A673 (cell line): ENCODE data around the gene ARHGAP24. TPM values are rescaled to one million over a fixed set of nuclear protein-coding genes. Genes with fewer than 3 reads are reported as not detected.

Experiments
- BruUV-seq: library from RNA; stranded (reverse); fragments of 400-500 nt; replicated peaks from 2 replicates; lab custom pipeline; 2021; lab: Mats Ljungman, UMichigan
- CTCF ChIA-PET: fragments of 300-600 bp; sonication (Branson Sonifier 250); formaldehyde crosslinking; loops from one replicate; lab custom pipeline; 2022; ENCODE audit warnings: antibody characterized with exemption; lab: Charles Lee
- POLR2A ChIA-PET: fragments of 300-600 bp; sonication (Branson Sonifier 250); formaldehyde crosslinking; loops from one replicate; lab custom pipeline; 2022; ENCODE audit warnings: antibody characterized with exemption; ENCODE audit not compliant: low non-redundant PET; lab: Charles Lee
- DNase-seq: peaks from one replicate; pipeline ENCODE4 v3.0.0-alpha.2; 2015; ENCODE audit warnings: low spot score
- H3K27ac ChIP-seq: fragments of 200-600 bp; sonication (generic); 2 replicates; pipeline ENCODE4 v1.5.1; 2016; ENCODE audit warnings: mixed run types, low read depth, mild to moderate bottlenecking, mixed read lengths, antibody characterized with exemption, low read length; ENCODE audit not compliant: poor library complexity, severe bottlenecking
- H3K27me3 ChIP-seq: fragments of 200-600 bp; sonication (generic); replicated peaks from 2 replicates; pipeline ENCODE4 v1.6.1; 2017; ENCODE audit warnings: mixed run types, low read depth, mild to moderate bottlenecking, mixed read lengths, antibody characterized with exemption, low read length; ENCODE audit not compliant: insufficient read depth, poor library complexity
- H3K36me3 ChIP-seq: fragments of 200-600 bp; sonication (generic); 2 replicates; pipeline ENCODE4 v1.6.1; 2016; ENCODE audit warnings: mixed run types, mild to moderate bottlenecking, mixed read lengths, antibody characterized with exemption, low read length; ENCODE audit not compliant: insufficient read depth, poor library complexity, severe bottlenecking
- H3K4me1 ChIP-seq: fragments of 200-600 bp; sonication (generic); 2 replicates; pipeline ENCODE4 v1.6.1; 2017; ENCODE audit warnings: mixed run types, mild to moderate bottlenecking, mixed read lengths, antibody characterized with exemption, low read length; ENCODE audit not compliant: insufficient read depth, poor library complexity, severe bottlenecking
- H3K4me3 ChIP-seq: fragments of 200-600 bp; sonication (generic); 2 replicates; pipeline ENCODE4 v1.5.1; 2016; ENCODE audit warnings: low read depth, mixed run types, mild to moderate bottlenecking, mixed read lengths, low read length; ENCODE audit not compliant: poor library complexity, severe bottlenecking
- H3K9me3 ChIP-seq: fragments of 200-600 bp; sonication (generic); 2 replicates; pipeline ENCODE4 v1.6.1; 2016; ENCODE audit warnings: mixed run types, low read depth, mild to moderate bottlenecking, mixed read lengths, antibody characterized with exemption, low read length; ENCODE audit not compliant: poor library complexity, severe bottlenecking
- CTCF ChIP-seq: fragments of 300-800, 200-600 bp; sonication (generic); conservative IDR thresholded peaks from 2 replicates; pipeline ENCODE4 v1.5.1; 2017; ENCODE audit warnings: low read depth, mild to moderate bottlenecking, antibody characterized with exemption, low read length, moderate library complexity, mixed read lengths
- EZH2 ChIP-seq: fragments of 200-600 bp; sonication (generic); IDR thresholded peaks from 2 replicates; pipeline ENCODE4 v1.6.1; 2017; ENCODE audit warnings: borderline replicate concordance, low read depth, mild to moderate bottlenecking, mixed read lengths, antibody characterized with exemption, low read length; ENCODE audit not compliant: poor library complexity, severe bottlenecking
- intact Hi-C: fragments of 100-400 bp; cut with micrococcal nuclease; formaldehyde crosslinking; loops from one replicate; pipeline ENCODE4 v1.10.0; 2022; ENCODE audit not compliant: unreplicated experiment
- total RNA-seq: library from RNA; stranded (reverse); gene quantifications from 2 replicates; pipeline ENCODE4 v1.2.3, GENCODE V29; 2021

The ARHGAP24 gene
- total RNA-seq, 1 experiment from 2014 or later = 5.8 TPM

- no TSS peak for BruUV-seq
- CTCF ChIA-PET = no interaction called here
- no peaks in the 10 kb centered on the region for H3K36me3 ChIP-seq
Observed at GRCh38 chr4:85534120-85534519, 59.2 kb downstream of the ARHGAP24 start.

GRCh38 chr4:85543832-85544231 lies 68.9 kb downstream of the ARHGAP24 start:
- BruUV-seq = no TSS peak
- intact Hi-C loops = no loop called here
- H3K27me3 ChIP-seq = no peaks in the 10 kb centered on the region
- CTCF ChIA-PET = no interaction called here
- H3K4me1 ChIP-seq = no peaks in the 10 kb centered on the region
- H3K9me3 ChIP-seq = no peaks in the 10 kb centered on the region
- no peak for TF ChIP-seq CTCF
- TF ChIP-seq EZH2 = no peak
- no peaks in the 10 kb centered on the region for H3K36me3 ChIP-seq
- DNase-seq = peak; percentile 0
- no peak overlapping the region for H3K4me3 ChIP-seq
- POLR2A ChIA-PET = no interaction called here
- H3K27ac ChIP-seq = no peak overlapping the region

More at GRCh38 chr4:85534120-85534519, 59.2 kb downstream of the ARHGAP24 start:
- DNase-seq = no peak
- intact Hi-C loops = no loop called here
- Histone ChIP-seq H3K27ac (no peak overlapping the region), H3K27me3 (no peaks in the 10 kb centered on the region), H3K4me3 (no peak overlapping the region), H3K4me1 (no peaks in the 10 kb centered on the region), H3K9me3 (no peaks in the 10 kb centered on the region)
- TF ChIP-seq EZH2 = no peak
- no peak for TF ChIP-seq CTCF
- POLR2A ChIA-PET = no interaction called here

GRCh38 chr4:85544751-85545150 lies 69.8 kb downstream of the ARHGAP24 start:
- Histone ChIP-seq H3K36me3 (no peaks in the 10 kb centered on the region), H3K4me3 (no peak overlapping the region), H3K27me3 (no peaks in the 10 kb centered on the region), H3K9me3 (no peaks in the 10 kb centered on the region), H3K4me1 (no peaks in the 10 kb centered on the region), H3K27ac (no peak overlapping the region)
- intact Hi-C loops = no loop called here
- no peak for TF ChIP-seq EZH2
- TF ChIP-seq CTCF = no peak
- DNase-seq = no peak
- no TSS peak for BruUV-seq
- CTCF ChIA-PET = no interaction called here
- POLR2A ChIA-PET = no interaction called here
